CD4-positive, alpha-beta memory T cell (primary cell): ENCODE results near the gene FOXN3. TPM values are rescaled to one million over a fixed set of nuclear protein-coding genes. Genes with fewer than 3 reads are reported as not detected.

Source experiments
- CTCF ChIA-PET: fragments of 350-600 bp; sonication (Branson Sonifier 250); formaldehyde crosslinking; loops from one replicate; lab custom pipeline; 2021; ENCODE audit warnings: inconsistent platforms; ENCODE audit not compliant: partially characterized antibody; lab: Charles Lee
- POLR2A ChIA-PET: fragments of 350-600 bp; sonication (Branson Sonifier 250); formaldehyde crosslinking; loops from one replicate; lab custom pipeline; 2021; ENCODE audit not compliant: partially characterized antibody; lab: Charles Lee
- DNase-seq, 5 donors: peaks; one replicate each; pipeline versions ENCODE4 v3.0.0 to v3.0.0-alpha.2; 2020 to 2022; ENCODE audit warnings: mixed read lengths in 1 of 5
- H3K27ac ChIP-seq: one replicate; pipeline ENCODE4 v1.7.0; 2013; ENCODE audit warnings: low read depth, low read length
- H3K27me3 ChIP-seq: 2 replicates; pipeline ENCODE4 v1.7.0; 2013; ENCODE audit warnings: mild to moderate bottlenecking, low read length, moderate library complexity; ENCODE audit not compliant: insufficient read depth
- H3K36me3 ChIP-seq: 2 replicates; pipeline ENCODE4 v1.7.0; 2013; ENCODE audit warnings: mild to moderate bottlenecking, low read length, moderate library complexity; ENCODE audit not compliant: insufficient read depth
- H3K4me1 ChIP-seq: 2 replicates; pipeline ENCODE4 v1.7.0; 2013; ENCODE audit warnings: mild to moderate bottlenecking, low read length, moderate library complexity; ENCODE audit not compliant: insufficient read depth
- H3K4me3 ChIP-seq, 2 donors: one replicate each; pipeline ENCODE4 v1.7.0; 2013; ENCODE audit warnings: low read length in 2 of 2, mild to moderate bottlenecking in 1 of 2
- H3K9me3 ChIP-seq, 2 donors: one replicate each; pipeline ENCODE4 v1.7.0; 2013; ENCODE audit warnings: low read length in 2 of 2, control low read depth in 1 of 2; ENCODE audit not compliant: control insufficient read depth in 1 of 2
- H3K27ac Mint-ChIP-seq, 7 donors: one replicate each; pipeline ENCODE4 v1.8.0; 2020 to 2021; ENCODE audit warnings: mixed read lengths in 7 of 7, mild to moderate bottlenecking in 6 of 7, inconsistent platforms in 3 of 7, moderate library complexity in 3 of 7
- H3K27me3 Mint-ChIP-seq, 2 donors: one replicate each; pipeline ENCODE4 v1.8.0; 2020 to 2021; ENCODE audit warnings: mixed read lengths in 2 of 2
- H3K36me3 Mint-ChIP-seq, 2 donors: one replicate each; pipeline ENCODE4 v1.8.0; 2020 to 2021; ENCODE audit warnings: mixed read lengths in 2 of 2, inconsistent platforms in 1 of 2, mild to moderate bottlenecking in 1 of 2
- H3K4me1 Mint-ChIP-seq, 4 donors: one replicate each; pipeline ENCODE4 v1.8.0; 2020 to 2021; ENCODE audit warnings: mixed read lengths in 4 of 4, mild to moderate bottlenecking in 1 of 4
- H3K4me3 Mint-ChIP-seq, 8 donors: one replicate each; pipeline ENCODE4 v1.8.0; 2020 to 2021; ENCODE audit warnings: mixed read lengths in 8 of 8, mild to moderate bottlenecking in 7 of 8, moderate library complexity in 6 of 8, inconsistent platforms in 3 of 8
- H3K9me3 Mint-ChIP-seq, 8 donors: one replicate each; pipeline ENCODE4 v1.8.0; 2020 to 2021; ENCODE audit warnings: mixed read lengths in 8 of 8, mild to moderate bottlenecking in 5 of 8, inconsistent platforms in 3 of 8, moderate library complexity in 1 of 8
- intact Hi-C: fragments of 100-400 bp; cut with micrococcal nuclease; formaldehyde crosslinking; loops from one replicate; pipeline ENCODE4 v1.15.1; 2023
- polyA plus RNA-seq, 2 donors: library from polyadenylated mRNA; unstranded; fragments of 300-500 nt; fragmentation: Illumina TruSeq; gene quantifications; one replicate each; pipeline ENCODE4 v1.2.3, GENCODE V29; 2021
- total RNA-seq, 2 experiments: library from RNA; stranded (reverse); gene quantifications; one replicate each; pipeline ENCODE4 v1.2.3, GENCODE V29; 2021

FOXN3 gene
- total and polyA plus RNA-seq, 4 experiments from 2014 or later, result 92.6 to 111 (median 106) TPM

GRCh38 chr14:89212386-89213235 lies 204.4 kb downstream of the FOXN3 start:
- Mint-ChIP-seq H3K27ac (peak overlapping the region in 2 of 7 donors; percentile 47 to 73), H3K36me3 (peaks cover 8 to 23% of the 10 kb centered on the region in 2 donors), H3K27me3 (no peaks in the 10 kb centered on the region), H3K4me3 (no peak overlapping the region), H3K9me3 (peaks cover 0 to 2% (median 0%) of the 10 kb centered on the region in 8 donors), H3K4me1 (peaks cover 7 to 14% (median 12%) of the 10 kb centered on the region in 4 donors)
- no peak for DNase-seq
- no peak overlapping the region for H3K4me3 ChIP-seq
- no peaks in the 10 kb centered on the region for H3K4me1 ChIP-seq
- no peaks in the 10 kb centered on the region for H3K27me3 ChIP-seq
- ChIA-PET POLR2A (no interaction called here), CTCF (no interaction called here)
- H3K36me3 ChIP-seq, result no peaks in the 10 kb centered on the region
- H3K9me3 ChIP-seq, result no peaks in the 10 kb centered on the region
- H3K27ac ChIP-seq, result no peak overlapping the region
- intact Hi-C loops, result no loop called here

GRCh38 chr14:89209558-89209957 lies 207.5 kb downstream of the FOXN3 start:
- no peaks in the 10 kb centered on the region for H3K27me3 ChIP-seq
- ChIA-PET POLR2A (no interaction called here), CTCF (no interaction called here)
- Mint-ChIP-seq H3K27ac (peak overlapping the region in 1 of 7 donors; percentile 32), H3K27me3 (no peaks in the 10 kb centered on the region), H3K36me3 (peaks cover 8 to 28% of the 10 kb centered on the region in 2 donors), H3K4me1 (peaks cover 13 to 33% (median 21%) of the 10 kb centered on the region in 4 donors), H3K9me3 (no peaks in the 10 kb centered on the region), H3K4me3 (no peak overlapping the region)
- DNase-seq, result no peak
- H3K36me3 ChIP-seq, result no peaks in the 10 kb centered on the region
- intact Hi-C loops, result no loop called here
- no peaks in the 10 kb centered on the region for H3K9me3 ChIP-seq
- no peak overlapping the region for H3K4me3 ChIP-seq
- no peaks in the 10 kb centered on the region for H3K4me1 ChIP-seq
- H3K27ac ChIP-seq, result no peak overlapping the region

GRCh38 chr14:89207925-89208328 lies 209.1 kb downstream of the FOXN3 start:
- H3K4me1 ChIP-seq, result peaks cover 10% of the 10 kb centered on the region
- intact Hi-C loops, result no loop called here
- no peaks in the 10 kb centered on the region for H3K36me3 ChIP-seq
- H3K9me3 ChIP-seq, result no peaks in the 10 kb centered on the region
- H3K9me3 Mint-ChIP-seq, result no peaks in the 10 kb centered on the region
- ChIA-PET CTCF (no interaction called here), POLR2A (no interaction called here)
- peak overlapping the region in 2 of 7 donors; percentile 26 to 50 for H3K27ac Mint-ChIP-seq
- H3K4me3 Mint-ChIP-seq, result no peak overlapping the region
- no peaks in the 10 kb centered on the region for H3K27me3 ChIP-seq
- no peak overlapping the region for H3K4me3 ChIP-seq
- no peak overlapping the region for H3K27ac ChIP-seq
- no peaks in the 10 kb centered on the region for H3K27me3 Mint-ChIP-seq
- H3K36me3 Mint-ChIP-seq, result peaks cover 8 to 32% of the 10 kb centered on the region in 2 donors
- H3K4me1 Mint-ChIP-seq, result peaks cover 23 to 49% (median 33%) of the 10 kb centered on the region in 4 donors
- DNase-seq, result no peak

- H3K27me3 ChIP-seq, result no peaks in the 10 kb centered on the region
- Mint-ChIP-seq H3K27me3 (no peaks in the 10 kb centered on the region), H3K4me1 (peaks cover 35 to 57% (median 44%) of the 10 kb centered on the region in 4 donors), H3K27ac (no peak overlapping the region), H3K9me3 (no peaks in the 10 kb centered on the region), H3K36me3 (peaks cover 5 to 32% of the 10 kb centered on the region in 2 donors), H3K4me3 (no peak overlapping the region)
- H3K4me1 ChIP-seq, result peaks cover 23% of the 10 kb centered on the region
- no peak overlapping the region for H3K4me3 ChIP-seq
- H3K27ac ChIP-seq, result no peak overlapping the region
- DNase-seq, result no peak
- H3K9me3 ChIP-seq, result no peaks in the 10 kb centered on the region
- intact Hi-C loops, result no loop called here
- ChIA-PET CTCF (no interaction called here), POLR2A (no interaction called here)
- H3K36me3 ChIP-seq, result no peaks in the 10 kb centered on the region
These were observed 210.5 kb downstream of the FOXN3 start for GRCh38 chr14:89206389-89207031.

- no peaks in the 10 kb centered on the region for H3K9me3 ChIP-seq
- Mint-ChIP-seq H3K27ac (no peak overlapping the region), H3K9me3 (no peaks in the 10 kb centered on the region), H3K4me3 (no peak overlapping the region), H3K27me3 (no peaks in the 10 kb centered on the region), H3K4me1 (peaks cover 39 to 65% (median 49%) of the 10 kb centered on the region in 4 donors), H3K36me3 (peaks cover 5 to 29% of the 10 kb centered on the region in 2 donors)
- H3K4me3 ChIP-seq, result no peak overlapping the region
- H3K36me3 ChIP-seq, result no peaks in the 10 kb centered on the region
- no peaks in the 10 kb centered on the region for H3K27me3 ChIP-seq
- DNase-seq, result no peak
- intact Hi-C loops, result no loop called here
- ChIA-PET CTCF (no interaction called here), POLR2A (no interaction called here)
- H3K27ac ChIP-seq, result no peak overlapping the region
- peaks cover 23% of the 10 kb centered on the region for H3K4me1 ChIP-seq
These were observed 211.8 kb downstream of the FOXN3 start for GRCh38 chr14:89205137-89205740.

GRCh38 chr14:89202413-89203190 lies 214.4 kb downstream of the FOXN3 start:
- Mint-ChIP-seq H3K27ac (peak overlapping the region in 2 of 7 donors; percentile 35 to 60), H3K4me3 (no peak overlapping the region), H3K9me3 (peaks cover 0 to 4% (median 0%) of the 10 kb centered on the region in 8 donors), H3K36me3 (peaks cover 14 to 44% of the 10 kb centered on the region in 2 donors), H3K4me1 (peaks cover 45 to 72% (median 55%) of the 10 kb centered on the region in 4 donors), H3K27me3 (no peaks in the 10 kb centered on the region)
- no peak for DNase-seq
- Histone ChIP-seq H3K36me3 (no peaks in the 10 kb centered on the region), H3K27me3 (no peaks in the 10 kb centered on the region), H3K4me3 (no peak overlapping the region), H3K9me3 (no peaks in the 10 kb centered on the region), H3K4me1 (peaks cover 23% of the 10 kb centered on the region), H3K27ac (no peak overlapping the region)
- POLR2A ChIA-PET, result no interaction called here
- CTCF ChIA-PET, result no interaction called here
- intact Hi-C loops, result no loop called here
